IPS-11a (cell line): ENCODE results near the gene GMDS.

ENCODE experiments used
- H3K4me3 ChIP-seq: one replicate; pipeline ENCODE4 v1.5.1; 2013; ENCODE audit warnings: low read depth, low read length, control low read depth

Gene GMDS

DNA sequence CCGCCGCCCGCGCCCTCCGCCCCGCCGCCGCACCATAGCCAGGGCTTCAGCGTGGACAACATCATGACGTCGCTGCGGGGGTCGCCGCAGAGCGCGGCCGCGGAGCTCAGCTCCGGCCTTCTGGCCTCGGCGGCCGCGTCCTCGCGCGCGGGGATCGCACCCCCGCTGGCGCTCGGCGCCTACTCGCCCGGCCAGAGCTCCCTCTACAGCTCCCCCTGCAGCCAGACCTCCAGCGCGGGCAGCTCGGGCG, 634.2 kb downstream of the GMDS start:
- H3K4me3 ChIP-seq: no peak overlapping the region

DNA sequence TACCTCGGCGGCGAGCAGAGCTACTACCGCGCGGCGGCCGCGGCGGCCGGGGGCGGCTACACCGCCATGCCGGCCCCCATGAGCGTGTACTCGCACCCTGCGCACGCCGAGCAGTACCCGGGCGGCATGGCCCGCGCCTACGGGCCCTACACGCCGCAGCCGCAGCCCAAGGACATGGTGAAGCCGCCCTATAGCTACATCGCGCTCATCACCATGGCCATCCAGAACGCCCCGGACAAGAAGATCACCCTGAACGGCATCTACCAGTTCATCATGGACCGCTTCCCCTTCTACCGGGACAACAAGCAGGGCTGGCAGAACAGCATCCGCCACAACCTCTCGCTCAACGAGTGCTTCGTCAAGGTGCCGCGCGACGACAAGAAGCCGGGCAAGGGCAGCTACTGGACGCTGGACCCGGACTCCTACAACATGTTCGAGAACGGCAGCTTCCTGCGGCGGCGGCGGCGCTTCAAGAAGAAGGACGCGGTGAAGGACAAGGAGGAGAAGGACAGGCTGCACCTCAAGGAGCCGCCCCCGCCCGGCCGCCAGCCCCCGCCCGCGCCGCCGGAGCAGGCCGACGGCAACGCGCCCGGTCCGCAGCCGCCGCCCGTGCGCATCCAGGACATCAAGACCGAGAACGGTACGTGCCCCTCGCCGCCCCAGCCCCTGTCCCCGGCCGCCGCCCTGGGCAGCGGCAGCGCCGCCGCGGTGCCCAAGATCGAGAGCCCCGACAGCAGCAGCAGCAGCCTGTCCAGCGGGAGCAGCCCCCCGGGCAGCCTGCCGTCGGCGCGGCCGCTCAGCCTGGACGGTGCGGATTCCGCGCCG, 634.7 kb downstream of the GMDS start:
- H3K4me3 ChIP-seq: no peak overlapping the region

DNA sequence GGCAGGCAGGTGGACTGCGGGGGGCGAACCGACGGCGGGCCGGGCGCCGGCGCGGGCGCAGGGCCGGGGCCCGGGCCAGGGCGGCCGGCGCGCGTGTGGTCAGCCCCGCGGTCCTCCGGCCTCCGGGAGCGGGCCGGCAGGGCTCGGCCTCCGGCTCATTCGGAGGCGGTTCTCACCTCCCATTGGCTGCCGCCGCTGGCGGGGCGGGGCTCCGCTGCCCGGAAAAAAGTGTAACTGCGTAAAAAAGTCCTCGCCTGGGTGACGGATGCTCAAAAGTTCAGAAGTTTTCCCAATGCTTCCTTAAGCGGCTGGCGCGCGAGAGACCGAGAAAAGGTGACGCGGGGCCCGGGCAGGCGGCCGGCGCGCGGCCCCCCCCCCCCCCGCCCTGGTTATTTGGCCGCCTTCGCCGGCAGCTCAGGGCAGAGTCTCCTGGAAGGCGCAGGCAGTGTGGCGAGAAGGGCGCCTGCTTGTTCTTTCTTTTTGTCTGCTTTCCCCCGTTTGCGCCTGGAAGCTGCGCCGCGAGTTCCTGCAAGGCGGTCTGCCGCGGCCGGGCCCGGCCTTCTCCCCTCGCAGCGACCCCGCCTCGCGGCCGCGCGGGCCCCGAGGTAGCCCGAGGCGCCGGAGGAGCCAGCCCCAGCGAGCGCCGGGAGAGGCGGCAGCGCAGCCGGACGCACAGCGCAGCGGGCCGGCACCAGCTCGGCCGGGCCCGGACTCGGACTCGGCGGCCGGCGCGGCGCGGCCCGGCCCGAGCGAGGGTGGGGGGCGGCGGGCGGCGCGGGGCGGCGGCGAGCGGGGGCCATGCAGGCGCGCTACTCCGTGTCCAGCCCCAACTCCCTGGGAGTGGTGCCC, 635.5 kb downstream of the GMDS start, which contains the start of gene FOXC1:
Gene FOXC1 (plus strand): TSS at position 268 of the 849 bp plus-strand sequence. CDS start 531 bp downstream, at position 799.
- no peak within 1 kb of the TSS for H3K4me3 ChIP-seq

DNA sequence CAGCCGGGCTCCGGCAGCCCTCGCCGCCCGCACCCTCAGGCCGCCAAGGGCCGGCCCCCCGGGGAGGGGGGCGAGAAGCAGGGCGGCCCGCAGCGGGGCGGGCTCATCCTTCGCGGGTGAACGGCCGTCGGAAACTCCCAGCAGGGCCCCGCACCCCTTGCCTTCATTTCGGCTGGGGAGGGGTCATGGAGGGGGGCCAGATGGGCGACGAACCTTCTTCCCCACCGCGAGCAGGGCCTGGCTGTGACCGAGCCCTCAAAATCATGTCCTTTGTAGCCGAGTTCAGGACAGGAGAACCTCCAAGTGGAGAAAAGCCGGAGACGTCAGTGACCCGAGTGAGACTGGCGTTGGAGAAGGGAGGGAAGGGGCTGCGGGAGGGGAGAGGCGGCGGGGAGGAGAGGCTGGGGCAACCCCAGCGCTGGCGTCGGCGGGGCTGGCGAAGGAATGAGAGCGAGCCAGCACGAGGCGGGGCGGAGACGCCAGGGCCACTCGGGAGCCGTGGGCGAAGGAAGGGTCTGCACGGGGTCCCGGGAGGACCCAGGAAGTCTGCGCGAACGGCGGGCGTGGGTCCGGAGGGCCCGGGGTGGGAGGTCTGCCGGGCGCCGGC, 636.3 kb downstream of the GMDS start:
- H3K4me3 ChIP-seq: no peak overlapping the region

DNA sequence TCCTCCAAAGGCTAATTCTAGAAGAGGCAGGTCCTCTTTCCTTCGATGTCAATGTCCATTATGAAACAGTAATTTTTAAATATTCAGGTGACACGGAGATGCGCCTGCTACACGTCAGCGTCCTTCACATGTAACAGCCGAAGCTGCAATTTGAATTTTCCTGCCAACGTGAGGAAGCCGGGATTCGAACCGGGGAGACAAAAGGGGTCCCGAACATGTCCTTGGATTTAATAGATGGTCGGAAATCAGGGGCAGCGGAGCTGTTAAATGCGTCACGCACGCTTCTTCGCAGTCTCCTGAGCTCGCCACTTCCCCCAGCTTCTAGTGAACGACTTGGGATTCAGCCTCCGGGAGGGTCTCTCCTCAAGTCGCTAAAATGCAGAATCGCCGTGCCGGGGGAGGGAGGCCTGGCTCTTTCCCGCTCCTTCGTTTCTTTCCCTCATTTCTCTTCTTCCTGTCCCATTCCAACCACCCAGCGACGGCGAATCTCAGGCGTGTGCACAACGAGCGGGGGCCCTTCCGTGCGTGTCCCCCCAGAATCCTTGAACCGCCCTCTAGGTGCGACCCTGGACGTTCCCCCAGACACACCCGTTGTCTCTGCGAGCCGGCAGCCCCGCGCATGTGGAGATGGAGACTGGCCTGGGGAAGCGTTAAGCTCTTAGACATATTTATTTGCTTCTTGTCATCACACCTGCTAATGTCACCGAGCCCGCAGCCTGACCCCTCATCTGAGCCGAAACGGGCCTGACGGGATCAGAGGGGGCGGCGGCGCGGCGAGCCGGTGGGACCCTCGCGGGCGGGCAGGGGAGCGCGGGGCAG, 637.0 kb downstream of the GMDS start:
- no peak overlapping the region for H3K4me3 ChIP-seq

DNA sequence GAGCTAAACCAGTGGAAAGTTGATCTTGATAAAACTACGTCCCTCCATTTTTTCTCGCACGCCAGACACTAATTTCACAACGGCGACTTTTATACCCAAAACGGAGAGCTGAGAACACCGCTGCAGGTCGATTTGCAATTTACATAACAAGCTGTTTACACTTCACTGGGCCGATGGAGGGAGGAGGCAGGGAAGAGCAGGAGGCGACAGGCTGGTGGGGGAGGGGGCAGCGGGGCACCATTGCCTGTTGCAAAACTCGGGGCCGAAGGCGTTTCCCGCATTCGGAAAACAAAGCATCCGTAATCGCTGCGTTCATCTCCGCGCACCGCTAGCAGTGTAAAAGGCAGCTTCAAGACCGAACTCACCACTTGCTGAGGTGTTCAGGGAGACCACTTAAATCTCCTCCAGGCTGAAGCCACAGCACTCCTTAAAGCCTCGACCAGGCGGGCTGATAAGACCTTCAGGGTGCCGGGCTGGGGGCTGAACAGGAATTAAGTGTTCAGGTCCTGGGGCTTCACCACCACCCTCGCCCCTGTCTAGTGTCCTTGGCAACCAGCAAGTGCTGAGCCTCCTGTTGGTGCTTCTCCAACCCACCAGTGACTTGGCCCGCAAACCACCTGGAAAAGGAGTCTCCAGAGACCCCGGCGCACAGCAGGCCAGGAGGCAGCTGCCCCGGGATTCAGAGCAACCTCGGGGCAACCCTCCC, 637.7 kb downstream of the GMDS start:
- peak overlapping the region; percentile 20 for H3K4me3 ChIP-seq

DNA sequence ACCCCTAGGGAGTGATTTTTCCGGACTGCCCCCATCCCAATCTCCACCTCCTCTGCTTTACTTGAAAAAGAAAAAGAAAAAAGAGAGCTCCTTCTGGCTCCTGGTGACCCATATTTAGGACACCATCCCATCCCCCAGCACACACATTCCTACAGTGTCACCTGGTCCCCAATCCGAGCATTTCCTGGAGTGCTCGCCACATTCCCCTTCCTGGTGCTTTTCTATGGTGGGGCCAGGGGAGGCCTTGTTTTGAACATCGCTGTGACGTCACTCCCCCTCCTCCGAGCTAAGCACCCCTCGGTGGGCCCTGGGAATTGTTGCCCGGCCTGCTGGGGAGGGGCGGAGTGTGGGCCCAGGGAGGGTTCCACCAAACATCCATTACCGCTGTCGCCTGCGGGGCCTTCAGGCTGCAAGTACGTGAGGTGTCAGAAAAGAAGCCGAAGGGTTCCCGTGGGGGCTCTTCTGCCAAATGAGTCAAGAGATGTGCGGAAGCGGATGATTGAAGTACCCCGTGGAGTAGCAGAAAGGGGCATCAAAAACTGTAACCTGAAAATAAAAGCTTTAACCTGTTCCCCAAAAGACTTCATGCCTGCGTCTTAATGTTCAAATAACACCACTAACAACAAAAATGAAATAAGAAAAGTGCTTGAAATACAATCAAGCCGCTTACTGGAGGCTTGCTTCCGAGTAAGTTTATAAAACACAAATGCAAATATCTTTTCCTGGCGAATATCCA, 638.5 kb downstream of the GMDS start:
- H3K4me3 ChIP-seq: peak overlapping the region; percentile 20

DNA sequence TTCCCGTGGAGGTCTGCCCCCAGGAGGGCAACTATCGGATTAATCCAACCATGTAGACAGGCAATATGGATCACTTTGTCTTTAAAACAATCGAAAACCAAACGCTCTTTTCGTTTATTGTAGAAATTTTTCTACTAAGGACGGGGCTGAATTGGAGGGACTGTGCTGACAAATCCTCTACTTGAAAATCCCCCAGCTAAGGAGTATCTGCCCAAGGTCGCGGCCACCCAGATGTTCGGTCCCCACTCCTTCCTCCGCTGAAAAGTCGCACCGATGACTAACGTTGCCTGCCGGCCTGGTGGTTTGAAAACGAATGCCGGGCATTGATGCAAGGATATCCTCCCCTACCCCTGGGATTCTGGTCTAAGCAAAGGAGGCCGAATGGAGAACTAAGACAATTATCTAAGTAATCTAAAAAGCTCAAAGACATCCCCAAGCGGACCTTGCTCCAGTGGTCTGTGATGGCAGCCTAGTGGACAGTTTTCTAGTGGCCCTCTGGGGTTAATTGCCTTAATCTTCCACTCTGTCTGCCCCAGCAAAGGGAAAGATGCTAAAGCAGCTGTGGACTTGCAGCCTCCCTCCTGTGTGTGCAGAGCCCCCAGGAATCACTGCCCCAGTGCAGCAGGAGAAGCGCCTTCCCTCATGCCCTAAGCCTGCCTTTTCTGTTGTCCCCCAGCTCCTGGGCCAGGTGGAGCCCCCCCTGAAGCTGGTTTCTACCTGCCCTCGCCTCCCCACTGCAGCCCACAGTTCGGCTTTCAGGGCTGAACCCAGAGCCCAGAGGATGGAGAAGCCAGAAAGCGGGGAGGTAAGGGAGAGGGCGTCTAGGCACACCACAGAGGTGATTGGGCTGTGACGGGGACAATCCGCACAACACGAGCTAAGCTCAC, 639.3 kb downstream of the GMDS start:
- H3K4me3 ChIP-seq: no peak overlapping the region

DNA sequence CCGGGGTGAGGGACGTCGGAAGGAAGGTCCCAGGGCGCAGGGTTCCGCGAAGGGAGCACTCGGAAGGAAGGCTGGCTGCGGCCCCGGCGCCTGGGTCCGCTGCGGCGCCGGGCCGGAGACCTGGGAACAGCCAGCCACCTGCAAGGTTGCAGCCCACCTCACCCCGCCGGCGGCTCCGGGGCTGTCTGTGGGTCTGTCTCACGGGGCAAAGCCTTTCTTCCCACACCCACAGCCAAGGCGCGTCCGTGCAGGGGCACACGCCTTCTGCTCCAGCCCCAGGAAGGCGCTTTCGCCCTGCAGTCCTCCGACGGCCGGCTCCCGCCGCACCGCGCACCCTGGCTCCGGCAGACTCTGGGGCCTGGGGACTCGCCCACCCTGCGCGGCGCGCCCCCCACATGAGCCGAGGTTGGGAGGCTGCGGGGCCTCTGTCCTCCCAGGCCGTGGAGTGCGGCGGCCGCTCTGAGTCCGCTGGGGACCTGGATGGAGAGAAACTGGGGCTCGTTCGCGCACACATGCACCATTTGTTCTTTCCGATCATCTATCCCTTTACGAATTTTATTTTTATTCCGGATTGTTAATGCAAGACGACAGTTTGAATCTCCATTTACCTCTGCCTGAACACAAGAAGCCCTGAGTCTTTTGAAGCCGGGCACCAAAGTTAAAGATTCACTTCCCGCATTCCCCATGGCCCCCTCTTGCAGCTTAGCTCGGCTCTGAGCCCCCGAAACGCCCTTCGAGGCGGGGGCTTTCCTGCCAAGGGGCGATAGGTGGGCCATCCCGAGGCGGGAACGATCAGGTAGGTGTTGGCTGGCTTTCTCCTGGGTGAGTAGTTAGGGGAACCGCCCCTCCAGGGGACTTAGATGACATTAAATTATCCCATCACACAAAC, 640.2 kb downstream of the GMDS start:
- H3K4me3 ChIP-seq: peak overlapping the region; percentile 13

DNA sequence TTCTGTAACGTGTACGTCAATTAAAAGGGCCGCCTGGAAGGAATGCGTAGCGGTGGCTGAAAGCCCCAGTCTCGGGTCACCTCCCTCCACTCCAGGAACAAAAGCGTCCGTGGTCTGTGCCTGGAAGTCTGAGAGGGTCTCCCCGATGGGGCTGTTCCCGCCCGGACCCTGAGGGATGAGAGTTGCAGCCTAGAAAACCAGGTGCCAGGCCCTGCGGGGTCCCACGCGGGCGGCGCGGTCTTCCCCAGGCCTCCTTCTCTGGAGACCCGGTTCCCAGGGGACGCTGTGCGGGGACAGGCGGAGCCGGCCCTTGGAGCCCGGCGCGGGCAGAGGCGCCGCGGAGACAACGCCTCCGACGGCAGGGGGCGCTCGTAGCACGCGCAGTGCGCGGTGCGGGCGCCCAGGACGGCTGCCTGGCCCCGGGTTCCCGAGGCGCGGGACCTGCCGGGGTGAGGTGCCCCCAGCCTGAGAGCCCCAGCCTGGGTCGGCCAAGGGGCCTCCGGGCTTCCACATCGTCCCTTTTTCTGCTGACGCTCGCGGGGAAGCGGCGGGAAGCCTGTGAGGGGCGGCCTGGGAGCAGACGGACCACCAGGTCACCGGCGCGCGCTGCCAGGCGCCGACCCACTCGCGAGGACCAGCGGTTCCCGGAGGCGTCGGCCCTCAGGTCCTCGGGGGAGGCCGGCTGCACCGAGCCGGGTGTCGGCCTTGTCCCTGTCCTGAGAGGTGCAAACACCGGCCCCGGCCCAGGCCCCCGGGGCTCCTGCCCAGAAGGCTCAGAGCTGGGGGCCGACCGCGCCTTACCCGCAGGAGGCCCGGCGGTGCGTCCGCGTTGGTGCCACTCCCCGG, 641.0 kb downstream of the GMDS start:
- peak overlapping the region; percentile 24 for H3K4me3 ChIP-seq

DNA sequence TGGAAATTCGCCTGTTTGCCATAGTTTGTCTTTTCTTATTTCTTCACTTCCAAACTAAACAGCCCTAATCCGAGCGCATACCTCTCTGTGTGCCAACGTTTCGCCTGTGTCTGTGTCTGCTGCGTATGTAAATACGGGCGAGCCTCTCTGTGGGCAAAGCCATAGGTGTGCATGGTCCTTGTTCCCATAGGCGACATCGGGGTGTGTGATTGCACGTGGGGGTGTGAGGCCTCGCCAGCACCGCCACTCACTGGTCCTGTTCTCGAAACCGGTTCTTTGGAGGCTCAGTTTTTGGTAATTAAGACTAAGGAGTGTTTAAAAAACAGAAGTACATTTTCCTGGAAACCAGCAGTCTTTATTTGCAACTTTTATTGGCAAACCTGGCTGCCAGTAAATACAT, 641.7 kb downstream of the GMDS start:
- H3K4me3 ChIP-seq: no peak overlapping the region

DNA sequence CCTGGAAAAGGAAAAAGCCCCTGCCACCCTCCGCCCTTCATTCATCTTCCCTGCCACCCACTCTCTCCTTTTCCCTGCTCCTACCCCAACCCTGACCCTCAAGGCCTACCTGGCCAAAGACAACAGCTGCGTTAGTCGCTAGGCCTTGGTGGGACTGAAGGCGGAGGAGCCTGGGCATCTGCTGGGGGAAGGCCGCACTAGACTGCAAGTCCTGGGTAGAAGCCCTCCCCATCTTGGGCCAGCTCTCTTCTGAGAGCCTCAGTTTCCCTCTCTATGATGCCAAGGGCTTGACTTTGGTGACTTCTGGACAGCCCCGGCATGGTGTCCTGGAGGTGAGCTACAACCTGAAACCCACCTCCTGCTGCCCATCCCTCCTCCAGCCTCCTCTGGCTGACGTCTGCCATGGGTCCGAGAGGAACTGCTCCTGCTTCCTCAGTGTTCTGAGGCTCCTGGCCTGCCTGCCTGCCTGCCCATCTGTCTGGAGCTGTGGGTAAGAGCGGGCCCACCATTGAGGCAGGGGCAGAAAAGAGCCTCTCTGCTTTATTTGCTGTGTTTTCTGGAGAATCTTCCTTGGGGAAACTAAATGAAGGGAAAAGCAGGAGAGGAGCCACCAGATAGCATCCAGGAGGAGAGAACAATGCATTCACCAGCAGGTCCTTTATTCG, 643.2 kb downstream of the GMDS start:
- no peak overlapping the region for H3K4me3 ChIP-seq

DNA sequence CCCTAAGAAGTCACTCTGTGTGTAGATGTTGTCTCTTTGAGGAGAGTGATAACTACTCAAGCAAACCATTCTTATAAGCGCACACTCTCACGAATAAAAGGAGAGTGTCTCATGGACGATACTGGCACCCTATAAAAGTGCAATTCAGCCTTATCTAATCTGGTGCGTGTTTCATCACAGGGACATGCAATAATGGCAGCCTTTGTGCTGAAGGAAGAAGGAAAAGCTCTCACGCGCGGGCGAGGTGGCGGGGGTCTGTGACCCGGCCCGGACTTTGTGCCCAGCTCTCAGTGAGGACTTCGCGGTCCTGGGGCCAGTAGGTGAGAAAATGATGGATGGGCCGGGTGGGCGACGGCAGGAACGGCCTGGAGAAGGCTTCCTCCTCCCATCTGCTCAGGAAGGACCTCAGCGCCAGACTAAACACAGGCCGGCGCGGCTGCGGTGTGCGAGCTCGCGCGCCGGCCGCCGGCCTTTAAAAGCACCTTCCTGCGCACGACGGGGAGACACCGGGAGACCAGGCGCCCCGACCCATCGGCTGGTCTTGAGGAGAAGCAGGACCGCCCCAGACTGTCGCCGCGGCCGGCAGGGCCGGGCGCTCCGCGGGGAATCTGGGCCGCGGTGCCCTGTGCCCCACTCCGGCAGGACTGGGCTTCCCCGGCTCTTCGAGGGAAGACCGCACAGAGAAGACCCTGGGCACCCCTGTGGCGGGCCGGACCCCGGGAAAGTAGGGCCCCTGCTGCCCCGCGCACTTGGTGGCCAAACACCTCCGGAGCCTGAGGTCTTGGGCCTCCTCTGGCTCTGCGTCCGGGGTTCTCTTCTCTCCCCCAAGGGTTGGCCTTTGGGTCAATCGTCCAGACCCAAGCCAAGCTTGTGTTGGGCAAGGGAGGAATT, 644.0 kb downstream of the GMDS start:
- no peak overlapping the region for H3K4me3 ChIP-seq

DNA sequence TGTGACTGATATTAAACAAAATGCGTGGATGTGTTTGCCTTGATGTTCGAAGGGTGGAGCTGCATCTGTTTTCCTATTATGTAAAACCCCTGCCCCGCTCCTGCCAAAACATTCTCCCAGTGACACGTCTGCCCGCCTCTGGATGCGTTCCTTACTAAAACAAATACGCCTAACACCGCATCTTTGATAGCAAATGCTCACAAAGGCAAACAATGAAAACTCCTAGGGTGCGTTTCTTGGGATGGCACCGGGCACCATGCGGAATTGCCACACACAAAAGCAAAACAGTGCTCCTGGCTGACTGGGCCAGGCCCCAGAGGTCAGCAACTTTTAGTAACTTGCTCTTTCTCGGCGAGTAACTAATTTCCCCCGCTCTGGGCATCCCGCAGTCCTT, 644.6 kb downstream of the GMDS start:
- H3K4me3 ChIP-seq: no peak overlapping the region

DNA sequence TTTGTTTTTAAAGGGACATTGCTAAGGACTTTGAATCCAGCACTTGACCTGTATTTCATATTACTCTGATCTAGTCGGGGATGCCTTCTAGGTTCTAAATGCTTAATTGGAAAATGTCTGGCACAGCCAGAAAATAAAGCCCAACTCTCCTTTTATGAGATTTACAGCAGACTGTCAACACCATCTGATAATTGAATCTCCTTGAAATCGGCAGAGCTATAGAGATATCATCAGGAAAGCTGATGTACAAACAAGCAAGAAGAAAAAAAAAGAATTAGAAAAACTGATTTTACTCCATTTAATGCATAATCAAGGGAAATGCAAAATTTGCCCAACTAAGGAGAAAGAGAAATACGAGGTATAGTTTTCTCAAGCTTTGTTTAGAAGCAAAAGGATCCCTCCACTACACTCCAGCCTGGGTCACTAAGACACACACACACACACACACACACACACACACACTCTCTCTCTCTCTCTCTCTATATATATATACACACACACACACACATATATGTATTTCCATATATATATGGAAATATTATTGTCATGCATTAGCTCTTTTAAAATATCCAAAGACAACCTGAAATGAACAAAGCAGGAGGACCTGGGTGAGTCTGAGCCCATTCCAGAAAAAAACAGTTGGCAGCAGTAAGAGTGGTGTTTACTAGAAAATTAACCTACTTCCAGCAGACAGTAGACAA, 645.2 kb downstream of the GMDS start:
- H3K4me3 ChIP-seq: no peak overlapping the region
